C4-2B (cell line): ENCODE measurements around the gene GBP2.

Experiments
- ZFX ChIP-seq: fragments of 450-650 bp; IDR thresholded peaks from 2 replicates; pipeline ENCODE4 v1.6.1; 2017
- TF ChIP-seq, protein P1 (sequence below): fragments of 450-650 bp; conservative IDR thresholded peaks from 2 replicates; pipeline ENCODE4 v1.5.1; 2017; ENCODE audit warnings: mild to moderate bottlenecking

DNA sequence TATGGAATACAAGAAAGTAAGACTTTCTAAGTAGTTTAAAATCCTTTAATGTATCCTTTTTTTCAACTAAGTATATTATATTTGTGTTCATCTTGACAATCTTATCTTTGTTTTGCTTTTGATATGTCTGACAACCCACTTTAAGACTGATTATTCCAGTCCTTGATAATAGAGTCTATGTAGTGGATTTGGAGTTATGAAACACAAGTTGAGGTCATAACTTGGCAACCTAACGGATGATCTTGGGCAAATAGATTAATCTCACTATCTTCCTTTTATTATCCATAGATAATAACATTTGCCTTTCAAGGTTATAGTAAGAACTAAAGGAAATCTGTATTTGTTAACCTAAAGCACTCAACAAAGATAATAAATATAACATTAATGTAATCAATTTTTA is 4.8 kb upstream of the GBP2 start:
- TF ChIP-seq, protein P1, sequence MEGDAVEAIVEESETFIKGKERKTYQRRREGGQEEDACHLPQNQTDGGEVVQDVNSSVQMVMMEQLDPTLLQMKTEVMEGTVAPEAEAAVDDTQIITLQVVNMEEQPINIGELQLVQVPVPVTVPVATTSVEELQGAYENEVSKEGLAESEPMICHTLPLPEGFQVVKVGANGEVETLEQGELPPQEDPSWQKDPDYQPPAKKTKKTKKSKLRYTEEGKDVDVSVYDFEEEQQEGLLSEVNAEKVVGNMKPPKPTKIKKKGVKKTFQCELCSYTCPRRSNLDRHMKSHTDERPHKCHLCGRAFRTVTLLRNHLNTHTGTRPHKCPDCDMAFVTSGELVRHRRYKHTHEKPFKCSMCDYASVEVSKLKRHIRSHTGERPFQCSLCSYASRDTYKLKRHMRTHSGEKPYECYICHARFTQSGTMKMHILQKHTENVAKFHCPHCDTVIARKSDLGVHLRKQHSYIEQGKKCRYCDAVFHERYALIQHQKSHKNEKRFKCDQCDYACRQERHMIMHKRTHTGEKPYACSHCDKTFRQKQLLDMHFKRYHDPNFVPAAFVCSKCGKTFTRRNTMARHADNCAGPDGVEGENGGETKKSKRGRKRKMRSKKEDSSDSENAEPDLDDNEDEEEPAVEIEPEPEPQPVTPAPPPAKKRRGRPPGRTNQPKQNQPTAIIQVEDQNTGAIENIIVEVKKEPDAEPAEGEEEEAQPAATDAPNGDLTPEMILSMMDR, result no peak
- TF ChIP-seq ZFX, result no peak
